ENCODE results near the gene VPS52.
"Not testable (repeated sequence)": the region's sequence is repeated elsewhere in the genome, so short reads cannot be mapped to it uniquely, and the experiment has no call there.

VPS52 gene

GRCh38 chr6:33295621-33296369, 24.1 kb upstream of the VPS52 start:
- peak overlapping the region; percentile 64 for H3K4me3 Mint-ChIP-seq
- H3K9me3 Mint-ChIP-seq, result no peaks in the 10 kb centered on the region
- peaks cover 37% of the 10 kb centered on the region for H3K36me3 Mint-ChIP-seq (ENCODE audit: low read depth)
- no peaks in the 10 kb centered on the region for H3K27me3 Mint-ChIP-seq (ENCODE audit: low read depth)
- peaks cover 26% of the 10 kb centered on the region for H3K4me1 Mint-ChIP-seq (ENCODE audit: low read depth)
- H3K27ac Mint-ChIP-seq, result peak overlapping the region; percentile 49

GRCh38 chr6:33294086-33294823, 22.6 kb upstream of the VPS52 start:
- Mint-ChIP-seq H3K4me3 (no peak overlapping the region), H3K9me3 (no peaks in the 10 kb centered on the region), H3K27me3 (ENCODE audit: low read depth) (no peaks in the 10 kb centered on the region), H3K36me3 (ENCODE audit: low read depth) (peaks cover 29% of the 10 kb centered on the region), H3K27ac (peak overlapping the region; percentile 44), H3K4me1 (ENCODE audit: low read depth) (peaks cover 27% of the 10 kb centered on the region)

DNA sequence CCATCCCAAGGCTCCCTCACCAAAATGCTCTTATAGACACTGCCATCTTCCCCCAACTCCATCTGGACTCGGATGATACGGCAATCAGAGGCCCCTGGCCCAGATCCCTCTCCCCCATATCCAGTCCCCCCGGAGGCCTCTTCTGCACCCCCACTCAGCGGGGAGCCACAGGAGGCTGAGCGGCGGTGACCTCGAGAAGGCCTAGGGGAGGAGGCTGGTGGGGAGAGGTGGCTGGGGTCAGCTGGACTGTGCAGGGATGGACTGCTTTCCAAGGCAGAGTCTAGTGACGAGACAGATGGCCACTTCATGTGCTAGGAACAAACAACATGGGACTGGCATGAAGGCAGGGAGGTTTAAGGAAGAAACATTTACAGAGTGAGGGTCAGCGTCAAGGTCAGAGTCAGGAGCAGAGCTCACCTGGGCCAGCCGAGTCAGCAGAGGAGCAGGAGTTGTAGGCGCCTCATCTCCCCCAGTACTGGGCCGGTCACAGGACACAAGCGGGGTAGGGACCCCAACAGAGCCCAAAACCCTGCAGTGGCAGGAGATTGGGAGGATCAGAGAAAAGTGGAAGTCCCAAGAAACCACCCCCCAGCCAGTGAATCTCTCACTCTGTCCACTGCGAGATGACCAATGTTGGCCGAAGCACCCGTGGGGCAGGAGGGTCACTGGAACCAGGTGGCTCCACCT, 21.5 kb upstream of the VPS52 start:
- H3K4me3 Mint-ChIP-seq, result no peak overlapping the region
- H3K27me3 Mint-ChIP-seq (ENCODE audit: low read depth), result no peaks in the 10 kb centered on the region
- no peak overlapping the region for H3K27ac Mint-ChIP-seq
- H3K4me1 Mint-ChIP-seq (ENCODE audit: low read depth), result peaks cover 32% of the 10 kb centered on the region
- H3K36me3 Mint-ChIP-seq (ENCODE audit: low read depth), result peaks cover 30% of the 10 kb centered on the region
- no peaks in the 10 kb centered on the region for H3K9me3 Mint-ChIP-seq

- peak overlapping the region; percentile 99 for H3K4me3 Mint-ChIP-seq
- H3K9me3 Mint-ChIP-seq, result no peaks in the 10 kb centered on the region
- H3K27ac Mint-ChIP-seq, result no peak overlapping the region
- H3K27me3 Mint-ChIP-seq (ENCODE audit: low read depth), result no peaks in the 10 kb centered on the region
- peaks cover 32% of the 10 kb centered on the region for H3K4me1 Mint-ChIP-seq (ENCODE audit: low read depth)
- peaks cover 37% of the 10 kb centered on the region for H3K36me3 Mint-ChIP-seq (ENCODE audit: low read depth)
These were observed 18.8 kb upstream of the VPS52 start for GRCh38 chr6:33290459-33290858.

DNA sequence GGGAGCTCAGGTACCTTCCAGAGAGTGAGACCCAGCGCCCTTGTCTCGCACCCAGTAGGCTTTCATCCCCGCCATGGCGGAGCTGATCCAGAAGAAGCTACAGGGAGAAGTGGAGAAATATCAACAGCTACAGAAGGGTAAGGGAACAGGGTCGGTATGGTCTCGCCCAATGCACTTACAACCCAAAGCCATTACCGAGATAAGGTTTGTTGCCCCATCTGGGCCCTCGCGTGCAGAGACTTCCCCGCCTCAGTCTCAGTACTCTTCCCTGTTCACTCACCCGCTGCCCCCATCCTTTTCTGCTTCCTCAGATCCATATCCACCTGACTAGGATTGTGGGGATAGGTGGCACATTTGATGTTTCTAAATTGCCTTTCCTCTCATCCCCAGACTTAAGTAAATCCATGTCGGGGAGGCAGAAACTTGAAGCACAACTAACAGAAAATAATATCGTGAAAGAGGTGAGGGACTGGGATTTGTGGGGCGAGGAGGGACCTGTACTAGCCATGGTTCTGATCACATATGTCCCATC, 18.2 kb upstream of the VPS52 start:
- H3K9me3 Mint-ChIP-seq, result no peaks in the 10 kb centered on the region
- H3K27ac Mint-ChIP-seq, result peak overlapping the region; percentile 86
- H3K4me3 Mint-ChIP-seq, result peak overlapping the region; percentile 99
- no peaks in the 10 kb centered on the region for H3K27me3 Mint-ChIP-seq (ENCODE audit: low read depth)
- peaks cover 37% of the 10 kb centered on the region for H3K36me3 Mint-ChIP-seq (ENCODE audit: low read depth)
- peaks cover 32% of the 10 kb centered on the region for H3K4me1 Mint-ChIP-seq (ENCODE audit: low read depth)

DNA sequence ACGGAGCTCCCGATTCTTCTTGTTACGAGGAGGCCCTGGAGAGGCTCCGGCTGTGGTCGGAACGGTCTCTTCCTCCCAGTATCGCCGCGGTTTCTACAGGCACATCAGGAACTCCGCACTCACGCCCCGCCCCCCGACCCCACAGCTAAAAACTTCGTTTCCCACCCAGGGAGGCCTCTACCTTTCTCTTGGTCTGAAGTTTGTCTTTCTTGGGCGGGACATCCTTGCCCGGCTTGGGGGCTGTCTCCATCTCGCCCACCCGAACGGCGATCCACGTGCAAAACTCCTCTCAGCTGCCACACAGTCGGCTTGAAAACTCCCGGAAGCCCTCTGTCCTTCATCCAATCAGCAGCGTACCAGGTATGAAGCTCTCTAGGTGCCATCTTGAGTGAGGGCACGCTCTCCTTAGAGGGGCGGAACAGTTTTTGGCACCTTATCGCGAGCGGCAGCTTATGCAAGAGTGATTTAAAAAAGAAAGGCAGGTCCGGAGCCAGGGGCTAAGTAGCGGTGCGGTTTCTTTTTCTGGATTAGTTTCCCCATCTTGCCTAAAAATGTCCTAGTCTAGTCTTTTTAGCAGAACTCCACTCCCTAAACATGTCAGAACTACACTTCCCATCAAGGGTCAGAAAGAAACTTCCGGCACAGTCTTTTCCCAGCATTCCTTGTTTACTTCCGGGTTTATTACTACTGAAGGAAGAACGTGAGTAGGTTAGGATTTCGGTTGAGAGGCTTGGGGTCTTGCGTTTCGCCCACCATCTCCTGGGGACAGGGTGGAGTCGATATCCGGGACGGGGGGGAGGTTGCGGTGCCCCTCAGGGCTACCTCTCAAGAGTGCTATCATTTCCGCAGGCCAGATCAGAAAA, 17.5 kb upstream of the VPS52 start, which contains the start of the genes PFDN6 and WDR46:
TSS of gene PFDN6 (plus strand) at position 681 of the 863 bp plus-strand sequence. CDS start 256 bp downstream, outside the sequence.
TSS of gene WDR46 (minus strand) at position 319 of the 863 bp plus-strand sequence. CDS start at position 250, 69 bp downstream.
- Mint-ChIP-seq H3K36me3 (ENCODE audit: low read depth) (peaks cover 38% of the 10 kb centered on the region), H3K27me3 (ENCODE audit: low read depth) (no peaks in the 10 kb centered on the region), H3K9me3 (no peaks in the 10 kb centered on the region), H3K4me3 (peak within 1 kb of the TSS; percentile 99), H3K27ac (peak within 1 kb of the TSS; percentile 86), H3K4me1 (ENCODE audit: low read depth) (peaks cover 32% of the 10 kb centered on the region)

GRCh38 chr6:33288141-33288920, 16.7 kb upstream of the VPS52 start:
- Mint-ChIP-seq H3K27ac (peak overlapping the region; percentile 86), H3K27me3 (ENCODE audit: low read depth) (no peaks in the 10 kb centered on the region), H3K36me3 (ENCODE audit: low read depth) (peaks cover 35% of the 10 kb centered on the region), H3K9me3 (no peaks in the 10 kb centered on the region), H3K4me1 (ENCODE audit: low read depth) (peaks cover 32% of the 10 kb centered on the region), H3K4me3 (peak overlapping the region; percentile 99)

DNA sequence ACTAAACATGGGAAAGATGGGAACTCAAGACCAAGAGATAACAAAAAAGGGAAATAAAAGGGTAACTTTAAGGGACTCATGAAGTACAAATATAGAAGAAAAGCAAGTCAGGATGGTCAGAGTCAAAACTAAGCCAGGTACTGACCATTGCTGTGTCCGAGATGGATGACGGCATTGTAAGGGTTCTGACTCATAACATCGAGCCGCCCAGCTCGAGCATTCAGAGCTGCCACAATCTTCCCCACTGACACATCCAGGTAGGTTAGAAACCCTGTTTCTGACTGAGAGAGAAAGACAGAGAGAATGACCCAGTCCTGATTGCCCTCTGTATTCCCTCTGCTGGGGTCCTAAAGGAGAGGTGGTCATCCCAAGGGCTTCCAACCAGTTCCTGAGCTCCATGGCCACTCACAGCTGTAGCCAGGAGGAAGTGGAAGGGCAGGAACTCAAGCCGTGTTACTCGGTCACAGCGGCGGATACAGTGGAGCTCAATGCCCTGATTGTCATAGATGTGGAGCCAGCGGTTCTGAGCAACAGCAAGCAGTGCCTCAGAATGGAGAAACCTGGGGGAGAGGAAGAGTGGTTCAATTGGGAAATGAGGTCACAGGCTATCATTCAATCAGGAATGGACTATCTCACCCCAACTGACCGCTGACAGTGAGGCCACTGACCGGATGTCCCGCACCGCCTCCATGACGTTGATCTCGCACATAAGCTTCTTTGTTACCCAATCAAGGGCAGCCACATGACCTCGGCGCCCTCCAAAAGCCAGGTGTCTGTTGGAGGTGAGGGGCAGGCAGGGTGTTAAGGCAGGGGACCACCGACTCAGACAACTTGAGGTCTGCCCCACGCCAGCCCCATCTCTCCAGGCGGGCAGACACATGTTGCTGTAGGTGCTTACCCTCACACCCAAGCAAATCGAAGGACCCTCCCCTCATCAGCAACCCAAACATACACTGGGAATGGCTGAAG, 15.6 kb upstream of the VPS52 start:
- Mint-ChIP-seq H3K4me3 (peak overlapping the region; percentile 99), H3K27me3 (ENCODE audit: low read depth) (no peaks in the 10 kb centered on the region), H3K4me1 (ENCODE audit: low read depth) (peaks cover 32% of the 10 kb centered on the region), H3K9me3 (no peaks in the 10 kb centered on the region), H3K36me3 (ENCODE audit: low read depth) (peaks cover 33% of the 10 kb centered on the region), H3K27ac (peak overlapping the region; percentile 34)

GRCh38 chr6:33285214-33285613, 13.5 kb upstream of the VPS52 start:
- Mint-ChIP-seq H3K4me1 (ENCODE audit: low read depth) (peaks cover 27% of the 10 kb centered on the region), H3K36me3 (ENCODE audit: low read depth) (peaks cover 34% of the 10 kb centered on the region)
- not testable (repeated sequence) for H3K27ac Mint-ChIP-seq; H3K4me3 Mint-ChIP-seq; H3K9me3 Mint-ChIP-seq; H3K27me3 Mint-ChIP-seq (ENCODE audit: low read depth)

DNA sequence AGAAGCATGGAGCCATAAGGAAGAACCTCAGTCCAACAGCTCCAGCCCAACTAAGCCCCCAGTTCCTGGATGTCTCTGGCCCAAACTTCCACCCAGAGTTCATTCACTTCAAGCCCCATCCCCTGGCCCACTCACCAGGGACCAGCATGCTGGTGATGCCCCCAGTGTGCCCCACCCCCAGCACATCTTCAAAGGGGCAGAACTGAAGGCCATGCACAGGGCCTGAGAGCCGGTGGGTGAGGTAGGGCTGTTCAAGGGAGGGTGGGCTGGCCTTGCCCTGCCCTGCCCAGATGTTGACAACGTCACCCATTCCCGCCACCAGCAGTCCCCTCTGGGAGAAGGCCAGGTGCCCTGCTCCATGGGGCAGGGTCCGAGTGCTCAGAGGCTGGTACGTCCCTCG, 8.9 kb upstream of the VPS52 start:
- Mint-ChIP-seq H3K4me3 (no peak overlapping the region), H3K27me3 (ENCODE audit: low read depth) (no peaks in the 10 kb centered on the region), H3K27ac (no peak overlapping the region), H3K36me3 (ENCODE audit: low read depth) (peaks cover 32% of the 10 kb centered on the region), H3K9me3 (no peaks in the 10 kb centered on the region), H3K4me1 (ENCODE audit: low read depth) (peaks cover 21% of the 10 kb centered on the region)

DNA sequence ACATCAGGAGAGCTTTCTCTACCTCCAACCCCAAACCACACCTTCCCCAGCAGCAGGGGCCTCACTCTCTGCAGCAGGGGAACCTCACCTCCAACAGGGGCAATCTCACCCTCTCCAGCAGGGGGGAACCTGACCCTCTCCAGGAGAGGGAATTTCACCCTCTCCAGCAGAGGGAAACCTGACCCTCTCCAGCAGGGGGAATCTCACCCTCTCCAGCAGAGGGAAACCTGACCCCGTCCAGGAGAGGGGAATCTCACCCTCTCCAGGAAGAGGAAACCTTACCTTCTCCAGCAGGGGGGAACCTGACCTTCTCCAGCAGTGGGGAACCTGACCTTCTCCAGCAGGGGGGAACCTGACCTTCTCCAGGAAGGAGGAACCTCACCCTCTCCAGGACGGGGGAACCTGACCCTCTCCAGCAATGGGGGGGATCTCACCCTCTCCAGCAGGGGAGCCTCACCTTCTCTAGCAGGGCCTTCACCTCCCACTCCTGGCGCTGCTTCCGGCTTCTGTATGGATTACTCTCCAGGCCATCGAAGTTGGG, 8.4 kb upstream of the VPS52 start:
- H3K36me3 Mint-ChIP-seq (ENCODE audit: low read depth), result peaks cover 37% of the 10 kb centered on the region
- no peak overlapping the region for H3K27ac Mint-ChIP-seq

DNA sequence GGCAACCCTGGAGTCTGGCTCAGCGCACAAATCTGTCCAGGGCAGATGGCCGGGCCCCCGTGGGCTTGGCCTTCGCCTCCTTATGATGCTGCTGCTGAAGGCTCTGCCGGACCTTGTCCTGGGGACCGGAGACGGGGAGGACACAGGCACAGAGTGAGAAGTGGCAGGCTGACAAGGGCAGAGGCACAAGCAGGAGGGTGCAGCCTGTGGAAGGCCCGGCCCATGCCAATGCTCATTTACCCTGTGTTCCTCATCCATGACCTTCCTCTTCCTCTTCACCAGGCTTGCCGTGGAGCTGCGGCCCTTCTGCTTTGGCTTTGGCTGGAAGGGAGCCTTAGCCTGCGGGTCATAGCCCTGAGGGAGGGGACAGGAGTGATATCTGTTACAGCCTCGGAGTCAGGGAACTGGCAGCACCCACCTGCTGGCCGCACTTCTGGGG, 7.6 kb upstream of the VPS52 start:
- no peaks in the 10 kb centered on the region for H3K27me3 Mint-ChIP-seq (ENCODE audit: low read depth)
- H3K36me3 Mint-ChIP-seq (ENCODE audit: low read depth), result peaks cover 45% of the 10 kb centered on the region
- H3K9me3 Mint-ChIP-seq, result no peaks in the 10 kb centered on the region
- H3K27ac Mint-ChIP-seq, result no peak overlapping the region
- H3K4me3 Mint-ChIP-seq, result peak overlapping the region; percentile 40
- H3K4me1 Mint-ChIP-seq (ENCODE audit: low read depth), result peaks cover 32% of the 10 kb centered on the region

More for the DNA sequence above, 8.4 kb upstream of the VPS52 start:
- no peaks in the 10 kb centered on the region for H3K9me3 Mint-ChIP-seq
- no peak overlapping the region for H3K4me3 Mint-ChIP-seq
- H3K27me3 Mint-ChIP-seq (ENCODE audit: low read depth), result no peaks in the 10 kb centered on the region
- H3K4me1 Mint-ChIP-seq (ENCODE audit: low read depth), result peaks cover 25% of the 10 kb centered on the region

All from T-helper 1 cell treated with Interleukin-12 subunit alpha and Interleukin-12 subunit beta and Interleukin-4 antibody, amounts not matched to agents 30 μg/mL and 1 μg/mL, for 36 hours (primary cell).